ENCODE results near the gene CTTN.
A peak's percentile ranks its signal among the peaks of the same experiment; 100 is the strongest.
"Not testable (repeated sequence)": the region's sequence is repeated elsewhere in the genome, so short reads cannot be mapped to it uniquely, and the experiment has no call there.

Gene CTTN

DNA sequence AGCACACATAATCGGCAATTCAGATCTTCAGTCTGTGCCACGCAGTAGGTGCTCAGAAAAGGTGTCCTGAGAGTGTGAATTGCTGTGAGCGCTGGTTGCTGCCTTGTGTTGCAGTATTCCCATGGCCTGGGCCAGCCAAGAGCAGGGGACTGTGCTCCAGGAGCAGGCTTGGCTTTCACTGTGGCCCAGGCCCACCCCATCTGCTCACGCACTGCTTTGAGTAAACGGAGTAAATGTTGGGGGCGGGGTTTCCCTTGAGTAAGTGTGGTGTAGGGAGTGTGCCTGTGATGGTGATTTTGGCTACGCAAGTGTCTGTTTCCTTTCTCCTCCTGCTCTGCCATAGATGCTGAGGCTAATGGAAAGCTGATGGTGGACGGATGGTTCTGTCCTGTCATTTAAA is 2.3 kb downstream of the CTTN start:
- Histone ChIP-seq H3K9me3 (ENCODE audit: low read length) (no peaks in the 10 kb centered on the region), H3K4me1 (ENCODE audit: insufficient read depth, low read length) (peaks cover 28% of the 10 kb centered on the region), H3K27ac (ENCODE audit: low read depth, low read length) (peak overlapping the region; percentile 81), H3K4me3 (ENCODE audit: low read depth in 1 of 2, low read length in 2 of 2) (no peak overlapping the region), H3K36me3 (ENCODE audit: insufficient read depth, low read length) (peaks cover 6% of the 10 kb centered on the region), H3K9ac (ENCODE audit: low read length) (no peak overlapping the region), H3K27me3 (ENCODE audit: control insufficient read depth in 1 of 2, insufficient read depth in 2 of 2, low read length in 2 of 2) (no peaks in the 10 kb centered on the region)

DNA sequence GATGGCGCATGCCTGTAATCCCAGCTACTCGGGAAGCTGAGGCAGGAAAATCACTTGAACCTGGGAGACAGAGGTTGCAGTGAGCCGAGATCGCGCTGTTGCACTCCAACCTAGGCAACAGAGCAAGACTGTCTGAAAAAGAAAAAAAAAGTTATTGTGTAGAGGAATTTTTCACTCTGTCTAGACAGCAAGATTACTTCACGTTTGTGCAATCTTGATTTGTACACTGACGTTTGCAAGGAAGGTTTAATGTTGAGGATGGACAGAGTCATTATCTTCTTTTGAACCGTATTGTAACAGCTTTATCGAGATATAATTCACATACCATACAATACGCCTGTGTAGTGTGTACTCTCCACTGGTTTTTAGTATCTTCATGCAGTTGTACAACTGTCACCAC is 3.7 kb downstream of the CTTN start:
- Histone ChIP-seq H3K9me3 (ENCODE audit: low read length) (no peaks in the 10 kb centered on the region), H3K27ac (ENCODE audit: low read depth, low read length) (no peak overlapping the region), H3K27me3 (ENCODE audit: control insufficient read depth in 1 of 2, insufficient read depth in 2 of 2, low read length in 2 of 2) (no peaks in the 10 kb centered on the region), H3K4me3 (ENCODE audit: low read depth in 1 of 2, low read length in 2 of 2) (no peak overlapping the region), H3K36me3 (ENCODE audit: insufficient read depth, low read length) (peaks cover 14% of the 10 kb centered on the region), H3K4me1 (ENCODE audit: insufficient read depth, low read length) (peaks cover 25% of the 10 kb centered on the region), H3K9ac (ENCODE audit: low read length) (no peak overlapping the region)

DNA sequence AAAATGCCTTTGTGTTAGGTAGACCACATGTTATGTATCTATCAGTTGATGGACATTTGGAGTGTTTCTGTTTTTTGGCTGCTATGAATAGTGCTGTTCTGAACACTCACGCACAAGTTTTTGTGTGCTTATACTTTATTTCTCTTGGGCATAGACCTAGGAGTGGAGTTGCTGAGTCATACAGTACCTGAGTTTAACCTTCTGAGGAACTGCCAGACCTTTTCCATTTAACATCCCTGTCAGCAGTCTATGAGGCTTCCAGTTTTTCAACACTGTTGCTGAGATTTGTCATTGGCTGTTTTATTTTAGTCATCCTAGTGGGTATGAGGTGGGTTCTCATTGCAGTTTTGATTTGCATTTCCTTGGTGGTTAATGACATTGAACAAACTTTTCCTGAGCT is 4.4 kb downstream of the CTTN start:
- Histone ChIP-seq H3K36me3 (ENCODE audit: insufficient read depth, low read length) (peaks cover 20% of the 10 kb centered on the region), H3K4me1 (ENCODE audit: insufficient read depth, low read length) (peaks cover 19% of the 10 kb centered on the region), H3K9ac (ENCODE audit: low read length) (no peak overlapping the region), H3K27me3 (ENCODE audit: control insufficient read depth in 1 of 2, insufficient read depth in 2 of 2, low read length in 2 of 2) (no peaks in the 10 kb centered on the region), H3K4me3 (ENCODE audit: low read depth in 1 of 2, low read length in 2 of 2) (no peak overlapping the region), H3K9me3 (ENCODE audit: low read length) (no peaks in the 10 kb centered on the region), H3K27ac (ENCODE audit: low read depth, low read length) (no peak overlapping the region)

DNA sequence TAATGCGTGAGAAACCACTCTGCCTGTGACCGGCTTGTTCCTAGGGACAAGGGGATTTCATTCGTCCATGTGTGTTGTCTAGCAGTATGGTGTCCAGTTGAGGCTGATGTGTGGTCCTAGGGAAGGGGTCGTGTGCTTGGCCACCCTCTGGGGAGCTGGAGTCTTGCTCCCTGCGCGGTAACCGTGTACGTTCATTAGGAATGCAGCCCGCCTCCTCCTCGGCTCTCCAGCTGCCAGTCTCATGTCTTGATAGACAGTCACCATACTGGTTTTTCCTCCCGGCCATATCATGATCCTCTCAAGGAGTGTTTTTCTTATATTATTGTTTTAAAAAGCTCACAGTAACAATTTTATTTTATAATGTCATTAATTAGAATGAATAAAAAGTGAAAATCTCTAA is 5.9 kb downstream of the CTTN start:
- Histone ChIP-seq H3K4me3 (ENCODE audit: low read depth in 1 of 2, low read length in 2 of 2) (no peak overlapping the region), H3K27me3 (ENCODE audit: control insufficient read depth in 1 of 2, insufficient read depth in 2 of 2, low read length in 2 of 2) (no peaks in the 10 kb centered on the region), H3K9me3 (ENCODE audit: low read length) (no peaks in the 10 kb centered on the region), H3K9ac (ENCODE audit: low read length) (no peak overlapping the region), H3K36me3 (ENCODE audit: insufficient read depth, low read length) (peaks cover 34% of the 10 kb centered on the region), H3K4me1 (ENCODE audit: insufficient read depth, low read length) (peaks cover 17% of the 10 kb centered on the region), H3K27ac (ENCODE audit: low read depth, low read length) (no peak overlapping the region)

DNA sequence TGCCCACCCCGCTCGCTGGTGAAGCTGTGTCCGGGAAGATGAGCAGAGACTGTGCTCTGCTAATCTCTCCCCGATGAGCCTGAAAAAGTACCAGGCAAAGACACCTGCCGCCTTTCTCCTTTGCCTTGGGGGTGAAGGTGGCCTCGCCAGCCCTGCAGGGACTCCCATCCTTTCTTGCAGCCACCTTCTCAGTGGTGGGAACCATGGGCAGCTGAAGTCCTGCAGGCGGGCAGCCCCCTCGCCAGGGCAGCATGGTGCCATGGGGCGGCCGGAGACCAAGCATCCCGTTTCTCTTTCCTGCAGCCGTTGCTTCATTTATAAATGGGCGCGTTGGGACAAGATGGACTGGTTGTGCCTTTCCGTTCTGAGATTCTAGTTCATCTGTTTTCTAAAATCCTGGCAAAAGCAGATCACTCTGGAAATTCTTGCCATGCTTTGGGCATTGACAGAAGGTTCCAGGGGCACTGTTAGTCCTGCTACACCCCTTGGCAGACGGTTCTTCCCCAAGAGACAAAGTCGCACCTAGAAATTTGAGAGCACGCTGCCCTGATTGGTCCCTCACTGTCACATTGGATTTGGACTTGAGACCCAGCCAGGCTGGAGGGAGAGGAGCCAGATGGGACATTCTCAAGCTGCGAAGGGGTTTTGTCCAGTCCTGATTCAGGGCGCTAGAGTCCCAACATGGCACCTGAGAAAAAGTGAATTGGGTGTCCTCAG is 7.5 kb downstream of the CTTN start:
- peaks cover 50% of the 10 kb centered on the region for H3K36me3 ChIP-seq (ENCODE audit: insufficient read depth, low read length)
- H3K27me3 ChIP-seq (ENCODE audit: control insufficient read depth in 1 of 2, insufficient read depth in 2 of 2, low read length in 2 of 2), result no peaks in the 10 kb centered on the region
- H3K9me3 ChIP-seq (ENCODE audit: low read length), result no peaks in the 10 kb centered on the region
- H3K4me1 ChIP-seq (ENCODE audit: insufficient read depth, low read length), result peaks cover 2% of the 10 kb centered on the region
- no peak overlapping the region for H3K27ac ChIP-seq (ENCODE audit: low read depth, low read length)
- no peak overlapping the region for H3K4me3 ChIP-seq (ENCODE audit: low read depth in 1 of 2, low read length in 2 of 2)
- H3K9ac ChIP-seq (ENCODE audit: low read length), result no peak overlapping the region

DNA sequence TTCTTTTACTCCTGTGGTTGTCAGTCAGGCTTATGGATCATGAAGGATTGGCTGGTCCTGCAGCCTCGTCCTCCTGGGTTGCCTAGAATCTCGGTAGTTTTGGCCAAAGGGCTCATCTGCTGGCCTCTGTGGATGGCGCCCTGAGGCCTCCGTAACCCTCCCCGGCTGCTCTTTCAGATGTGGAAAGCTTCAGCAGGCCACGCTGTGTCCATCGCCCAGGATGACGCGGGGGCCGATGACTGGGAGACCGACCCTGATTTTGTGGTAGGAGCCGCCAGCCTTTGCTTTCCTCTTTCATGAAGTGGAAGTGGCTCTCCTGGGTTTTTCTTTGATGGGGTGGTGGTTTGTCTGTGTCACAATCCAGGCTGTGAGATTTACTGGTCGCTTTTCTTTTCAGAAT is 8.8 kb downstream of the CTTN start:
- Histone ChIP-seq H3K36me3 (ENCODE audit: insufficient read depth, low read length) (peaks cover 63% of the 10 kb centered on the region), H3K4me3 (ENCODE audit: low read depth in 1 of 2, low read length in 2 of 2) (no peak overlapping the region), H3K9ac (ENCODE audit: low read length) (no peak overlapping the region), H3K27me3 (ENCODE audit: control insufficient read depth in 1 of 2, insufficient read depth in 2 of 2, low read length in 2 of 2) (no peaks in the 10 kb centered on the region), H3K4me1 (ENCODE audit: insufficient read depth, low read length) (no peaks in the 10 kb centered on the region), H3K9me3 (ENCODE audit: low read length) (no peaks in the 10 kb centered on the region), H3K27ac (ENCODE audit: low read depth, low read length) (no peak overlapping the region)

DNA sequence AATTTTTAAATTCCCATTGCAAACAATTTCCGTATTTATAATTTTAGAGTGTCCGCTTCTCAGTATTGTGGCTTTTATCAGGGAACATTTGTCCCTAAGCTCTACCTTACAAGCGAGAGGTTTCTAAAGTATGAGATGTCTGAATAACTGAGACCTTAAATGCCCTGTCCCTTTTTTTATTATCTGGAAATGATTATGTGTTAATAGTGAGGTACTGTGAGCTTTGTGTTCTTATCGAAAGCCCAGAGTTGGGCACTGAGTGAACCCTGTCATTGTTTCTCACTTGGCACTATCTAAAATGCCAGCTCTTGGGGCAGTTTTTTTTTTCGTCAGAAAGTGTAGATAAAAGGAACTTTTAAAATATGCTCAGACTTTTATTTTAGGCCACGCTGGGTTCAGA is 9.5 kb downstream of the CTTN start:
- H3K27ac ChIP-seq (ENCODE audit: low read depth, low read length), result no peak overlapping the region
- no peak overlapping the region for H3K9ac ChIP-seq (ENCODE audit: low read length)
- H3K4me3 ChIP-seq (ENCODE audit: low read depth in 1 of 2, low read length in 2 of 2), result no peak overlapping the region
- no peaks in the 10 kb centered on the region for H3K27me3 ChIP-seq (ENCODE audit: control insufficient read depth in 1 of 2, insufficient read depth in 2 of 2, low read length in 2 of 2)
- H3K36me3 ChIP-seq (ENCODE audit: insufficient read depth, low read length), result peaks cover 68% of the 10 kb centered on the region
- no peaks in the 10 kb centered on the region for H3K4me1 ChIP-seq (ENCODE audit: insufficient read depth, low read length)
- no peaks in the 10 kb centered on the region for H3K9me3 ChIP-seq (ENCODE audit: low read length)

DNA sequence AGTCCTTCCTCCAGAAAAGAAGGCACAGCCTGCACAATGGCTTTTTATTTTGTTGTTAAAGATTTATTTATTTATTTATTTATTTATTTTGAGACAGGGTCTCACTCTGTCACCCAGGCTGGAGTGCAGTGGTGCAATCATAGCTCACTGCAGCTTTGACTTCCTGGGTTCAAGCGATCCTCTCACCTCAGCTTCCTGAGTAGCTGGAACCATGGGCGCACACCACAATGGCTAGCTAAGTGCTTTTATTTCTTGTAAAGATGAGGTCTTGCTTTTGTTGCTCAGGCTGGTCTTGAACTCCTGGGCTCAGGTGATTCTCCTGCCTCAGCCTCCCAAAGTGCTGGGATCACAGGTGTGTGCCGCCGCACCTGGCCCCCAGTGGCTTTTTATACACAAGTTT is 10.0 kb downstream of the CTTN start:
- H3K4me1 ChIP-seq (ENCODE audit: insufficient read depth, low read length); H3K27me3 ChIP-seq (ENCODE audit: control insufficient read depth in 1 of 2, insufficient read depth in 2 of 2, low read length in 2 of 2); H3K27ac ChIP-seq (ENCODE audit: low read depth, low read length); H3K4me3 ChIP-seq (ENCODE audit: low read depth in 1 of 2, low read length in 2 of 2); H3K9me3 ChIP-seq (ENCODE audit: low read length); H3K9ac ChIP-seq (ENCODE audit: low read length): not testable (repeated sequence)
- H3K36me3 ChIP-seq (ENCODE audit: insufficient read depth, low read length), result peaks cover 73% of the 10 kb centered on the region

DNA sequence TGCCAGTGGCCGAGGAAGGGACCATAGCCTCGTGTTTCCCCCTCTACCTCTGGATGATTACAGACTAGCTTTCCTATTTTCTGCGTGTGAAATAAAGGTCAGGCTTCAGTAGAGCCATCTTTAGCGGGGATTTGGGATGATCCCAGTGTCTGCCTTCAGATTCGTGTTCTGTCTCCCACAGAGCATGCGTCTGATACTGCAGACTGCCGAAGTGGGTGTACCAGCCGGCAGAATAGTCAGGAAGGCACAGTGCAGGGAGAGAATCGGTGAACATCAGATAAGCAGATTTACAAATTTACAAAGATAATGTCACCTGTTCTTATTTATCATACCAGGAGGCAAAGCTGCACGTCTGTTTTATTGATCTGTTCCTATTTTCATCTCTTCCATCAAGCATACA is 11.1 kb downstream of the CTTN start:
- Histone ChIP-seq H3K9ac (ENCODE audit: low read length) (no peak overlapping the region), H3K9me3 (ENCODE audit: low read length) (no peaks in the 10 kb centered on the region), H3K27me3 (ENCODE audit: control insufficient read depth in 1 of 2, insufficient read depth in 2 of 2, low read length in 2 of 2) (no peaks in the 10 kb centered on the region), H3K27ac (ENCODE audit: low read depth, low read length) (no peak overlapping the region), H3K4me3 (ENCODE audit: low read depth in 1 of 2, low read length in 2 of 2) (no peak overlapping the region), H3K36me3 (ENCODE audit: insufficient read depth, low read length) (peaks cover 80% of the 10 kb centered on the region), H3K4me1 (ENCODE audit: insufficient read depth, low read length) (no peaks in the 10 kb centered on the region)

DNA sequence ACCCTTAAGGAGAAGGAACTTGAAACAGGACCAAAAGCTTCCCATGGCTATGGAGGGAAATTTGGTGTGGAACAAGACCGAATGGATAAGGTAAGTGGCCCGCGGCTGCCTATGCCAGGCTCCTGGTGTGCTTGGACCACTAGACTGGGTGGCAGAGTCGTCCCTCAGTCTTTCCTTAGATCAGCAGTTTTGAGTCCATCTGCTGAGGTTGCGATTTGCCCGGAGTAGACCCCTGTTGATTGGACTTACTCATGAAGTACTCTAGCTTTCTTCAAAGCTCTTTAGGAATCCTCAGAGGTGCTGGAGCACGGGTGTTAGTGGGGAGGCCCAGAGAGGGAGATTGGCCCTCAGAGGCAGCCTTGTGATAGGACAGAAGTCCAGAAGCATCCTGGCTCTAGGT is 11.5 kb downstream of the CTTN start:
- H3K4me1 ChIP-seq (ENCODE audit: insufficient read depth, low read length), result no peaks in the 10 kb centered on the region
- H3K27ac ChIP-seq (ENCODE audit: low read depth, low read length), result no peak overlapping the region
- H3K36me3 ChIP-seq (ENCODE audit: insufficient read depth, low read length), result peaks cover 80% of the 10 kb centered on the region
- H3K9me3 ChIP-seq (ENCODE audit: low read length), result no peaks in the 10 kb centered on the region
- H3K27me3 ChIP-seq (ENCODE audit: control insufficient read depth in 1 of 2, insufficient read depth in 2 of 2, low read length in 2 of 2), result no peaks in the 10 kb centered on the region
- no peak overlapping the region for H3K4me3 ChIP-seq (ENCODE audit: low read depth in 1 of 2, low read length in 2 of 2)
- no peak overlapping the region for H3K9ac ChIP-seq (ENCODE audit: low read length)

DNA sequence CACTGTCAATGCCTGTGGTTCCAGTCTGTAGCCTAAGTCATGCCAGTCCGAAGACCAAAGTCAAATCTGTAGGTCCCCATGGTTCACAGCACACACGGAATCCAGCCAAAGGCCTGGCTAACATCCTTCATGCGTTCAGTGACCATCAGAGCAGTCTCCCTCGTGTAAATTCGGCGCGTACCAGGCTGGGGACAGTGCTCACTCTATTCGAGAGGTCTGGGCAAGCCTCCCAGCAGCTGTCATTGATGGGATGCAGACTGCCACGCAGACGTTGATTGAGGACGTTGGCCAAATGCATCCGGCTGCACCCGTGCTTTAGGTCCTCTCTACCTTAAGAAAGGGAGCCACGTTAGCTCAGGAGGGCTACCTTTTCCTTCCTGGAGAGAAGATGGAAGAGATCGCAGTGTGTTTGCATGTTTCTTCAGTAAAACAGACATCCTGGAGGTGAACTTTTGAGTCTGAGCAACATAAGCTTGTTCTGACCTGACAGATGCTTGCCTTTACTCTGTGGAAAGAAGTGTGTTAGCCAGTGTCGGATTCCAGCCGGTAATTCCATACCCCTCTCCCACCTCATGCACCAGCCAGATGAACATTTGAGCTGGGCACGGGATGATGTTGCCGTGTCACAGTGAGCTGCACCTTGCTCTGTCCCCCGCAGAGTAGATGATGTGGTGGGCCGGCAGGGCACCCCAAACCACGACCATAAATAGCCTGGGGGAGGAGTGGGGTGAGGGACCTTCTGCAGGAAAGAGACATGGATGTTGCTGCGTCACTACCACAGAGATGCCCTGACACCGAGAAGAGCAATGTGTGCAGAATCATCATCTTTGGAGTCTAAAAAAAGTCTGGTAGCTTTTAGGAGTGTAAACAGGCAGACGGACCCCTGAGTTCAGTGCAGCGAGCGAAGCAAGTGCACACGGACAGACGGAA is 12.2 kb downstream of the CTTN start:
- no peaks in the 10 kb centered on the region for H3K4me1 ChIP-seq (ENCODE audit: insufficient read depth, low read length)
- H3K9ac ChIP-seq (ENCODE audit: low read length), result no peak overlapping the region
- H3K4me3 ChIP-seq (ENCODE audit: low read depth in 1 of 2, low read length in 2 of 2), result no peak overlapping the region
- H3K27me3 ChIP-seq (ENCODE audit: control insufficient read depth in 1 of 2, insufficient read depth in 2 of 2, low read length in 2 of 2), result no peaks in the 10 kb centered on the region
- no peak overlapping the region for H3K27ac ChIP-seq (ENCODE audit: low read depth, low read length)
- H3K9me3 ChIP-seq (ENCODE audit: low read length), result no peaks in the 10 kb centered on the region
- H3K36me3 ChIP-seq (ENCODE audit: insufficient read depth, low read length), result peaks cover 80% of the 10 kb centered on the region

Measured in muscle layer of colon (tissue), 2 donors.